NCI-H82 (cell line): ENCODE results near the gene ANKMY2.
"Not testable (repeated sequence)": the region's sequence is repeated elsewhere in the genome, so short reads cannot be mapped to it uniquely, and the experiment has no call there.

Experiments used
- DNase-seq: peaks from one replicate; lab custom pipeline; 2025; lab: John Stamatoyannopoulos, UW

Gene ANKMY2

DNA sequence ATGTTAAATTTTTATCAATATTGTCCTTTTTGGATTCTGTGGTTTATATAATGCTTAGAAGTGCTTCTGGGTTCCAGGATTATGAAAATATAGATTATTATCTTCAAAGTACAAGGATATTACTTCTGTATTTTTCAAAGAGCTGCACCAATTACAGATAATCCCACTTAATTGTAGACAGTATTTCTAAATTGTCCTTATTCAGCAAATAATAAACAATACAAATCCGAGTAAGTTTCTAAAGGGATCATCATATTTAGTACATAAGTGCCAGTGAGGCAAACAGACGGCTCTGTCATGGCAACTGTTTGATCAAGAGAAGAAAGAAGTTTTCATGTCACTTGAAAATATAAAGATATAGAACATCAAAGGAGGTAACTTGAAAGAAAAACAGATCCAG is 19.2 kb downstream of the ANKMY2 start:
- no peak for DNase-seq

- peak; percentile 5 for DNase-seq
Observed at GRCh38 chr7:16619979-16620408, 25.6 kb downstream of the ANKMY2 start.

DNA sequence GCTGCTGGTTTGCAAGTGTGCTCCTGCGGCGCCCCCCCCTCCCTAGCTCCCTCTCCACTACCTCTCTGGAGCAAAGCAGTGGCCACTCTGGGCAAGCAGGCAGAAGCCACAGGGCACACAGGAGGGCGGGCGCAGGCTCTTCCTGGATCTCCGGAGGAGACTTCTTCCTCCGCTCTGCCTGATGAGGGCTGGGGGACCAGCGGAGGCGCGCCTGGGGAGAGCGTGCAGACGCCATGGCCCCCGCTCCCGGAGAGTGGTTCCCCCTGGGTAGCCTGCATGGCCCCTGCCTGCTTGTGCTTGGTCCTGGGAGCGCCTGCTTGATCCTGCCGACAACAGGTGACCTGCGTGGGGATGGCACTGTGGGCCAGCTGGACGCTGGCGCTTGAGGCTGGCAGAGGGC is 29.0 kb downstream of the ANKMY2 start:
- DNase-seq: no peak

GRCh38 chr7:16616122-16616521 is 29.4 kb downstream of the ANKMY2 start:
- no peak for DNase-seq

GRCh38 chr7:16615228-16615627 is 30.3 kb downstream of the ANKMY2 start:
- no peak for DNase-seq

GRCh38 chr7:16611711-16612110 is 33.8 kb downstream of the ANKMY2 start:
- no peak for DNase-seq

- DNase-seq: no peak
Observed at GRCh38 chr7:16609842-16610450, 35.6 kb downstream of the ANKMY2 start.

DNA sequence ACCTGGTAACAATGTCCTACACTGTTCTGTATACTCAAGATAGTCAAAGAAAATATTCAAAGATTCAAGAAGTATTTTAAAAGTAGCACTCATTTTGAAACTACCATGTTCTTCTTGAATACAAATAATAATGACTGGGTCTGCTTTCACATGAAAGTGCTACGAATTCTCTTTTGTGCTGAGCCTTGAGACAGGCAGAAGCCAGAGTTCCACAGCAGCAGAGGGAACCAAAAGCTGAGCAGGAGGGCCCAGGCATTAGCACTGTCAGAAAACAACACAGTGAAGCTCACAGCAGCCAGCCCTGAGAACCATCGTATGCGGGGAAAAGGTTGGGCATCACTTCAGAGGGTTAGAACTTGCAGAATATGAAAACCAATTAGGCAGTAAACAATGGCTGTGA is 38.9 kb downstream of the ANKMY2 start:
- no peak for DNase-seq

- DNase-seq: no peak
Observed at GRCh38 chr7:16604054-16604453, 41.5 kb downstream of the ANKMY2 start.

GRCh38 chr7:16603633-16604032 is 41.9 kb downstream of the ANKMY2 start:
- DNase-seq: no peak

DNA sequence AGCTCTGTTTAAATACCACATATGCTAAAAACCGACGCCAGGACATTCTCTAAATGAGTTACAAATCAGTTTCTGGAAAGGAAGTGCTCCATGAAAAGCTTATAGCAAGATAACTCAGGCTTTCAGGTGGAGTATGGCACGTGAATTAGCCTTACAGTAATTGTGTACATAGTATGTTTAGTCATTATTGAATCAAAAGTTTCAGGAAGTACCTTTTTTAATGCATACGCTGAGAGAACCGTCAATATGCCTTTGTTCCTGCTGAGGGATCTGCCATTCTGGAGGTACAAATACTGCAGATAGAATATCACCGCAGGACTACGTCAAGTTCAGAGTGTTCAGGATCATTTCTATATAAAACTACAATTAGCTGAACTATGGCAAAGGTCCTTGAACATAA is 45.7 kb downstream of the ANKMY2 start:
- DNase-seq: no peak

- no peak for DNase-seq
Observed at GRCh38 chr7:16598015-16598414, 47.5 kb downstream of the ANKMY2 start.

DNA sequence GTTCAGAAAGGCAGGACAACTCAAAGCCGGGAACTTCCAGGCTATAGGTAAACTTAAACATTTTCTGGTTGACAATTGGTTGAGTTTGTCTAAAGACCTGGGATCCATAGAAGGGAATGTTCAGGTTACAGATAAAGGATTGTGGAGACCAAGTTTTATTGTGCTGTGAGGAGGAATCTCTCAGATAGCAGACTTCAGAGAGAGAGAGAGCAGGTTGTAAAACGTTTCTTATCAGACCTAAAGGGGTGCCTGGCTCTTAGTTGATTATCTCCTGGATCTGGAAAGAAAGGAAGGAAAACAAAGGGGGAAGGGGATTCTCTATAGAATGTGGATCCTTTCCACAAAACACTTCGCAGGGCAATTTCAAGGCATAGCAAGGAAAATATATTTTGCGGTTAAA is 50.0 kb downstream of the ANKMY2 start:
- DNase-seq: not testable (repeated sequence)

DNA sequence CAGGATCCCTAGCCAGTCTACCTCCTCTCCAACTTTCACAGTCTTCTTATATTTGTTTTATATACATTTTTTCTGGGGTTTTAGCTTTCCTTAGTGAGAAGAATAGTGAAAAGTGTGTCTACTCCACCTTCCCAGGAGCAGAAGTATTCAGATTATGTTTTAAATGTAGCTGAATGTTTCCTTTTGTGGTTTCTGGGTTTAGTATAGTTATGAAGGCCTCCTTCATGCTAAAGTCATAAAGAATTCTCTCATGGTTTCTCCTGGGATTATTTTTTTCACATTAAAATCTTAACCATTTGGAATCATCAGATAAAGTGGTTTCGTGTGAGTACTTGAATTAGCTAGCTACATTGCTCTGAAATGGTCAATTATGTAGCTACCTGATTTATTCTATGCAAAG is 50.9 kb downstream of the ANKMY2 start:
- DNase-seq: no peak

- DNase-seq: no peak
Observed at GRCh38 chr7:16594061-16594460, 51.5 kb downstream of the ANKMY2 start.

DNA sequence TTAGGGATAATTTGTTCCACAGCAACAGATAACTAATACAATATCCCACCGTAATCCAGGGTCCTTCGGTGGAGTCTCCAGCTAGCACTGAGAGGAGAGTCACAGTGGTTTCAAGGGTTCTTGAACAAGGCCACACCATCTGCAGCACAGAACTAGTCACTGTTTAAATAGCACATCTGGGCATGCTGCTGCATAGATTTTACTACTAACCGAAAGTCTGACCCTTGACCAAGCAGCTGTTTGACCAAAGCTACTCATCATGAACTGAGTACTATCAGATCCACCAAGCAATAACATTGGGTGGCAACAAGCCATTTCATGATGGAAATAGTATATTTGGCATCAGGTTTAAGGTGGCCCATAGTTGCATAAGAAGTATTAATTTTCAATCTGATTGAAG is 53.2 kb downstream of the ANKMY2 start:
- DNase-seq: no peak

- DNase-seq: peak; percentile 16
Observed at GRCh38 chr7:16590424-16590823, 55.1 kb downstream of the ANKMY2 start.

DNA sequence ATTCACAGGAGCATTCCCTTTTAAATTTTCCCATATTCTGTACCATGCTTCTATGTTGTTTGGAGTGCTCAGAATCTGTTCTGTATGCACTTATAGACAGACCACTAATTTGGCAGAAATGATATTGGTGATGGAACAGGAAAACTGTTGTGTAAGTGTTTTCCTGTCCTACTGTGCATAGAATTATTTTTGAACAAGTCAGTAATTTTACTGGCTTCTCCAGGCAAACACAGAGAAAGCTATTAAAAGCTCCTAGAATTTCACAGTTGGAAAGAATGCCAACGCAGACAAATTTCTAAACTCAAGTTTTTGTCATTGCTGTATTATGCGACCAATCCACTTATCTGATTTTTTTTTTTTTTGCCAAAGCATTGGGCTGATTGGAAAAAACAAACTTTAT is 55.7 kb downstream of the ANKMY2 start:
- no peak for DNase-seq

DNA sequence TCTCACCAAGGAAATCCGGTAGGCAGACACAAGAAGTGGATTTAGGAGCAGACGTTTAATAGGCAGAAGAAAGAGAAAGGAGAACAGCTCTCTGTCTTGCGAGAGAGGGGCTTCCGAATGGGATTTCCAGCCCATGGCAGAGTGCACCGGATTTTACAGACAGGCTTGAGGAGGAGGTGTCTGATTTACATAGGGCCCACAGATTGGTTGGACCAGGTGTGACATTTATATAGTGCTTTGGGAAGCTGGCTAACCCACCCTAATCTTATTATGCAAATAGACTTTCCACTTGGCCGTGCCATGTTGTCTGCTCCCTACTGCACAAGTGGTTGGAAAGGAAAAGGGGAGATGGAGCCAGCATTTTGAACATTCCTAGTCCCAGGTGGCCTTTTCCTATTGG is 57.8 kb downstream of the ANKMY2 start:
- DNase-seq: peak; percentile 97

- no peak for DNase-seq
Observed at GRCh38 chr7:16587129-16587528, 58.4 kb downstream of the ANKMY2 start.

GRCh38 chr7:16586081-16586874 is 59.3 kb downstream of the ANKMY2 start:
- no peak for DNase-seq

DNA sequence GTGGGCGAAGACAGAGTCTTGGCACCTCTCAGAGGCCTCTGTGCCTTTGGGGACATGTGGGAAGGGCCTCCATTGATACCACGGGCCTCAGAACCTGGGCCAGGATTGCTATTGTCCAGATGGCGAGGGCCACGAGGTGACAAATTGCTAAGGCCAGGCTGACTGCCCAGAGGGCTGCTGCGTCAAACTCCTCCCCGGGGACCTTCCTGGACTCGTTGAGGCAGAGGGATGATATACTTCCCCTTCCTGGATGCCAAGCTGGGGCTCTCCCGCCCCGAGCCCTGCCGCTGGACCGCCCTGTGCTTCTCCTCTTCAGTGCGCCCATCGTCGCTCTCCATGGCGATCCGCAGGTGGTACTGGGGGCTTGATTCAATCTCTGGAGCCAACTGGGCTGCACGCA is 60.0 kb downstream of the ANKMY2 start:
- DNase-seq: no peak

GRCh38 chr7:16583834-16584233 is 61.7 kb downstream of the ANKMY2 start:
- DNase-seq: no peak

GRCh38 chr7:16581286-16581685 is 64.3 kb downstream of the ANKMY2 start:
- DNase-seq: no peak
